Fibroblast of skin of right quadriceps (primary cell): ENCODE measurements around the gene ANKRD35.
"Not testable (repeated sequence)": the region's sequence is repeated elsewhere in the genome, so short reads cannot be mapped to it uniquely, and the experiment has no call there.

Source experiments
- DNase-seq: peaks from one replicate; pipeline ENCODE4 v3.0.0-alpha.2; 2013

Gene ANKRD35

GRCh38 chr1:145857170-145857569 is 28.5 kb downstream of the ANKRD35 start:
- DNase-seq: no peak

GRCh38 chr1:145855426-145855948 is 30.2 kb downstream of the ANKRD35 start:
- DNase-seq: no peak

GRCh38 chr1:145849356-145850160 is 36.1 kb downstream of the ANKRD35 start:
- DNase-seq: peak; percentile 79

DNA sequence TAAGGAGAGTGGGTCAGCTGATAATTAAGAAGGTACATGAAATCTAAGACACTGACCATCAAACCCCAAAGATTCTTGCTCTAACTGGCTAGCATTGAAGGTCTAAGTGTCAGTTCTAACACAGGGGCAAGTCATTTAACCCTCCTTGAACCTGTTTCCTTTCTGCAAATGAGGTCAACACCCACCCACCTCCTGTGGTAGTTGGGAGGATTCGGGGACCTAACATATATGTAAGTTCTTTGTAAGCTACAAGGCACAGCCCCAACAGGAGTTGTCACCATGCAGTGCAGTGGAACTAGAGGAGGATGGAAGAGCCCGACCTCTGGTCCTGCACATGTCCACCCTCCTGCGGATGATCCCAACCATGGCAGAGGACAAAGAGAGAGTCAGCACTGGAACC is 37.8 kb downstream of the ANKRD35 start:
- DNase-seq: no peak

DNA sequence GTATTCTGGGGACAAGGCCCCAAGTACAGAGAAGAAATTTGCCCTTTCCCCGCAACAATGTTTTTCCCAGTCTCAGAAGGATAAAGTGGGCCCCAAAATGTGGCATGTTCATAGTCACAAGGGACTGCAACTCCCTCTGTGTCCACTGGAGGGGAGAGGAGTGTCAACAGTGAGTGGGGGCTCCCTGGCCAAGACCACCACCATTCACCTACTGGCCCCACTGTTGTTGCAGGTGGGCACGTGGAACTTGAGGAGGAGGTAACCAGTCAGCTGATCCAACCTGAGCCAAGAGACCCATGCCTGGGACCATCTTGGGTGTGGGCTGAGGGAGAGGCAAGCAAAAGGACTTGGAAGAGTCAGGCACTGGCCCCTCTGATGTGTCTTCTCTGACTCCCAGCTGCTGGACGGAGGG is 39.5 kb downstream of the ANKRD35 start:
- peak; percentile 36 for DNase-seq

- peak; percentile 75 for DNase-seq
Measured at GRCh38 chr1:145845514-145846161, 40.0 kb downstream of the ANKRD35 start, which contains the start of gene NUDT17. Gene NUDT17 (plus strand): TSS chr1:145845630. CDS start chr1:145845641, 11 bp downstream.

- no peak for DNase-seq
Measured at GRCh38 chr1:145845144-145845513, 40.5 kb downstream of the ANKRD35 start.

DNA sequence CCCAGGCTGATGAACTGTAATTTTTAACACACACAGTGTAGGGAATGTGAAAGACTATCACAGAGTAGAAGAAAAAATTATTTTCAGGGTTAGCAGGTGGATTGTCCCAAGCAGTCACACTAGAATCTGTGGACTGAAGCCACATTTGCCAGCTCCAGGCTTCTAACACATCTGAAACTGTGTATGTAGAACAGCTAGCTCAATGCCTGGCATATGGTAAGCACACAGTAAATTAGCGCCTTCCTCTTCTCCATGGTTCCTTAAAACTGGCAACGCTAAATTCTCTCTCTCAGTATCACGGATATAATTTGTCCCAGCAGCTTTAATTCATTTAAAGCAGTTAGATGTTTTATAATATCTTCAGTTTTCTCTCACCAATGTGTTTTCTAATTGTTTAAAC is 42.6 kb downstream of the ANKRD35 start:
- DNase-seq: no peak

GRCh38 chr1:145837656-145838055 is 48.0 kb downstream of the ANKRD35 start:
- DNase-seq: no peak

- DNase-seq: not testable (repeated sequence)
Measured at GRCh38 chr1:145830810-145831209, 54.9 kb downstream of the ANKRD35 start.

- no peak for DNase-seq
Measured at GRCh38 chr1:145828367-145829026, 57.2 kb downstream of the ANKRD35 start.

DNA sequence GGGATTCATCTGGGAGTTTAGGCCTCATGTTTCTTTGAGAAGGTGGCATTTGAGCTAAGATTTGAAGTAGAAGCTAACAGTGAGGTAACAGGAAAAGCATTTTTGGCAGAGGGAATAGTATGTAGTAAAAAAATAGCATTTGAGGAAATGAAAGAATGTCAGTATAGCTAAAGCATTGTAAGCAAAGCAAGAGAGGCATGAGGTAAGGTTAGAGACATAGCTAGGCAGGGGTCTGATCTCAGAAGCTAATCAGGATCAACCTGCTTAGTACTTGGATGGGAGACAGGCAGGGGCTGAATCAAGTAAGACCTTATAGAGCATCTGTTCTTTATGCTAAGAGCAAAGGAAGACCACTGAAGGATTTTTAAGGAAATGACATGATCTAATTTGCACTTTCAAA is 57.7 kb downstream of the ANKRD35 start:
- no peak for DNase-seq

GRCh38 chr1:145826030-145826429 is 59.6 kb downstream of the ANKRD35 start:
- DNase-seq: no peak

DNA sequence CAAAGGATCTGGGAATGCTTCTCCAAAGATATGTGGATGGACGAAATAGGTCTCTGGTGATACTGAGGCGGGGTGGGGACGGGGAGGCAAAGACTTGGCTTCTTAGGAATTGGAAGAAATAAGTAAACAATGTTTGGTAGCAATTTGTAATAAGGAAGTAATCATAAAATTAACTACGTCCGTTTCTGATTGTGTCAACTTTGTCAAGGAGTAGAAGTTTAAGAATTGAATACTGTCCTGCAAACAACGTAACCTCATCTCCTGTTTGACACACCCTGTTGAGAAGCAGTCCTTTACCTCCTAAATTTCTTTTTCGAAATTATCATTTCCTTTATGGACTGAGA is 61.2 kb downstream of the ANKRD35 start:
- no peak for DNase-seq

- DNase-seq: peak; percentile 92
Measured at GRCh38 chr1:145823565-145824498, 61.8 kb downstream of the ANKRD35 start, which contains the start of the genes POLR3C and RNF115. Gene POLR3C (plus strand): TSS chr1:145824200. CDS start chr1:145825777, 1,577 bp downstream. Gene RNF115 (minus strand): TSS chr1:145824095. CDS start chr1:145823873, 222 bp downstream.

DNA sequence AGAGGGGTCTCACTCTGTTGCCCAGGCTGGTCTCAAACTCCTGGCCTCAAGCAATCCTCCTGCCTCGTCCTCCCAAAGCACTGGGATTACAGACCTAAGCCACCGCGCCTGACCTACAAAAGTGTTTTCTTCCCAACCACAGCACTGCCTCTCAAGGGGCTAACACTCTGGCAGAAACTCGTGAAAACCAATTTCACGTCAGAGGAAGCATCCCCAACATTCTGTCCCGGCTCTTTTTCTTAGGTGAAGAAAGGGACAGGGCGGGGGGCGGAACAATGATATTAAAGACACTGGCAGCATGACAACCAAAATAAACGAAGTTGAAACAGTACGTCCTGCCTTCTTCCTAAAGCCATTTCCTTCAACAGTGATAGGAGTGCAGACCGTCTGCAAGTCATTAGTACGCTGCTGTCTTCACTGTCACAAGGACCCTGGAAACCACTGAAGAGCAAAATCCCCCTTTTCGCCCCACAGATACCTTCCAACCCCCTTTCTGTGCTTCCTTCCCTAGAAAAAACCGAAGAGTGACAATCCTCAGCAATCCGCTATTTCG is 62.8 kb downstream of the ANKRD35 start:
- DNase-seq: not testable (repeated sequence)

DNA sequence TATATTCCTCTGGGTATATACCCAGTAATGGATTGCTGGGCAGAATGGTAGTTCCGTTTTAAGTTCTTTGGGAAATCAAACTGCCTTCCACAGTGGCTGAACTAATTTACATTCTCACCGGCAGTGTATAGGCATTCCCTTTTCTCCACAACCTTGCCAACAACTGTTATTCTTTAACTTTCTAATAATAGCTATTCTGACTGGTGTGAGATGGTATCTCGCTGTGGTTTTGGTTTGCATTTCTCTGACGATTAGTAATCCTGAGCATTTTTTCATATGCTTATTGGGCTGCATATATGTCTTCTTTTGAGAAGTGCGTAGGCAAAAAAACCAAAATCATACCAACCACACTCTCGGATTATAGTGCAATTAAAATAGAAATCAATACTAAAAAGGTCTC is 67.6 kb downstream of the ANKRD35 start:
- DNase-seq: peak; percentile 83
